GM21390 (cell line): ENCODE data around the gene TNFAIP2.

Experiments used
- ATAC-seq: cut with Tn5 transposase; IDR thresholded peaks from one replicate; pipeline ENCODE4 v1.9.1; 2021; ENCODE audit not compliant: unreplicated experiment

TNFAIP2 gene

DNA sequence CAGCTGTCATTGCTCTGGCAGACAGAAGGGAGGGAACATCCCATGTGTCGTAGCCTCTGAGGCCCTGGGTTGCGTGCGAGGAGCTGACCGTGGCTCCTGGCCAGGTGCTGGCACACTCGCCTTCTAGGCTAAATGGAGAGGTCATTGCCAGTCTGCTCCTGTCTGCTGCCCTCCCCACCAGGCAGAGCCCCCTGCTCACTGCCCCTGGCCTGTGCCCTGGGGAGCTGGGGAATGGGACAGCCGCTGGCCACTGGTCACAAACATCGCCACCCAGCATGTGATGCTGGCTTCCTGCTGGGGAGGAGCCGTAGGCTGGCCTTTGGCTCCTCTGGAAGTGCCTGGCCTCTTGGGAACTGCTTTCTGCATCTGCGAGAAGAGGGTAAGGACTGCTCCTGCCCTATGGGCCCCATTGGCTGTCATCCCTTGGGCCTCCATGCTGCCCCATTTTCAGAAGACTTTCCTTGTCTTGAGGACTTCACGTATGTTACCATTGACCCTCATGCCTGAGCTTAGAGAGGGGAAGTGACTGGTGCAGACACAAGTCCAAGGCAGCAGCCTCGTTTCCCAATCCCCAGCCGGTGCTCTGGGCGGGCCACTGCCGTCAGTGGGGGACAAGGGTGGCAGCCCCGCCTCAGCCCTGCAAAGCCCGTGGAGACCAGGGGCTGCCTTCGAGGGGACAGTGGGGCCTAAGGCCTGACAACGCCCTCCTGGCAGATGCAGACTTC lies 2.0 kb upstream of the TNFAIP2 start:
- no peak for ATAC-seq

DNA sequence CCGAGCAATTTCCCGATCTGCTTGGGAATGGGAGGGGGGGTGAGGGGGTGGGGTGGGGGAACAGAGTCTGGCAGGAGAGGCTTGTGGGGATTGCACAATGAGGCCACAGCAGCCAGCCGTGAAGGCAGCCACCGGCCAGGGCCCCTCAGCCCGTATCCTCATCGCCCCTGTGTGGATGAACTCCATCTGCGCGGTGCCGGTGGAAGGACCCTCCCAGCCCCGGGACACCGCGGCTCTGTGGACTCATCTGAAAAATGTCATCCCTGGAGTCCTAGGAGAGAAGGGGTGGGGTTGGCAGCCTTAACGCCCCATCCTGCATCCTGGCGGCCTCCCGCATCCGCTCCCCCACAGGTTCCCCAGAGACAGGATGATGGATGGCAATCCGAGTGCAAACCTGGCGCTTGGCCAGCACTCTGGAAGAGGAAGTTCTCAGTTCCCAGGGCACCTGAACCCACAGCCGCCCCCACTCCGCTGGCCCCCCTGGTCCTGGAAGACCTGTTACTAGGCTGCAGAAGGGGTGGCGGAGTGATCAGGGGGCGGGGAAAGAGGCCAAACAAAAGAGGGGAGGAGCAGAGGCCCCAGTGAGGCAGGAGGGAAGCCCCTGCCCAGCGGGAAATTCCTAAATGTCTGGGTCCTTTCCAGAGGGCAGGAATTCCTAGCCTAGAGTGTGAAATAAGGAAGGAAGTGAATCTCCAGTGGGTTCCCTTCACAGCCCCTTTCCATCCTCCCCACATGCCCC lies 1.2 kb upstream of the TNFAIP2 start:
- no peak for ATAC-seq

DNA sequence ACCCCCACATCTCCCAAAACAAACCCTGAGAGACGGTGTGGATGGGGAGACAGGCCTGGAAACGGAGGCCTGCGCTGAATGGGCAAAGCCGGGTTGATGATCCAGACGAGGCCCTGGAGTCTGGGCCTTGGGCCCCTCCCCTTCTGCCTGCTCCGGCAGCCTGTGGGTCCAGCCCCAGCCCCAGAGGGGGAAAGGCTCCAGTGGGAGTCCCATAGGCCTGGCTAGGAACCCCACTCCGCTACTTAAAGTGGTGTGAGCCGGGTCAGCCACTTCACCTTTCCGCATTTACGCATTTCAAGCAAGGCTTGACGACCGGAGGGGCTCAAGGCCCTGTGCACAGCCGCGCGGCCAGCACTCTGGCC lies 695 bp upstream of the TNFAIP2 start:
- no peak for ATAC-seq

DNA sequence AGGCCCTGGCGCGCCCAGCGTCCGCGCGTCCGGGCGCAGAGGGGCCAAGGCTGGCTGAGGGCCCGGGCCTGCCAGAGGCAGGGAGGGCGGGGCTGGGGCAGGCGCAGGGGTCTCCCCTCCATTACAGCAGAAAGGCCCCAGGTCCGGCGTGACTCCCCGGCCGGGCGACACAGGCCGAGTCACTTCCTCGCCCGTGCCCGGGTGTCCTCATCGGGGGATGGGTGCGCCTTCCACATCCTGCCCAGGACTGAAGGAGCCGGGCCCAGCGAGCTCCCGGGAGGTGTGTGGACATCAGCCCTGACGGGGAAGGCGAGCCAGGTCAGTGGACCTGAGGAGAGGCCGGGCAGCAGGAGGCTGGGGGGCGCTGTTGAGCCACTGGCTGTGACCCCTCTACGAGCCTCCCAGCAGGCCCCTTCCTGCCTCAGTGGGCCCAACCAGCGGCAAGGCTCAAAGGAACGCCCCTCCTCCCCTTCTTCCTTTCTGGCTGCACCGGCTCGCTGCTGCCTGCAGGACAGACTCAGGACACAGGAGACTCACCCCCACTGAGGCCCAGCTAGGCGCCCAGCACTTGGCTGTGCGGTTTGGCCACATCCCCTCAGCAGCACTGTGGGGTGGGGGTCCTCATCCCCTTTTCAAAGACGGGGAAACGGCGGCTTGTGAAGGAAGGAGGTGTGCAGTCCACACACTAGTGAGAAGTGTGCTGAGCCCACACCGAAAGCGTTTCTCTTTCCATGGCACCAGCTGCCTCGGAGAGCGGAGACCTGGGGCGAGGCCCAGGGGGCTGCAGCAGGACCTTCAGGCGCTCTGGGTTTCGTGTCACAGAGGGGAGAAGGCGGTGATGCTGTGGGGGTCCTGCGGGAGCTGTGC lies 606 bp downstream of the TNFAIP2 start:
- no peak for ATAC-seq

DNA sequence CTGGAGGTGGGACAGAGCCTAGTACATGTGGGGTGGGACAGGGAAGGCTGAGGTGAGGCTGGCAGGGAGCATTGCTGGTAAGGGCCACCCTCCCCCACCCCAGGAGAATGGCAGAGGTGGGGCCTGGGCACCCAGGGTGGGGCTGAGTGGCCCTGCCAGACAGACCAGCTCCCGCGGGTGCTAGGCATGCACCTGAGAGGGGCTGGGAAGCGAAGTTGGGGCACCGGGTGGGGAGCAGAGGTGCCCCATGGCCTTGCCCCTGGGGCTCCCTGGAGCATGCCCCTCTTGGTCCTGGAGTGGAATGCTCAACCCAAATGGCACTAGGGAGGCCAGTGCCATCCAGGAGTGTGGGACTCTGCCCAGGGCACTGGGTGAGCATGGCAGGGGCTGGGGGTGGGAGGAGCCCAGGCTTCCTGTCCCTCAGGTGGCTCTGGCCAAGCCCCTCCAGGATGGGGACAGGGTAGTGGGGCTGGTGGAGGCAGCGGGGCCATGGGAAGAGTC lies 1.3 kb downstream of the TNFAIP2 start:
- ATAC-seq, result no peak

DNA sequence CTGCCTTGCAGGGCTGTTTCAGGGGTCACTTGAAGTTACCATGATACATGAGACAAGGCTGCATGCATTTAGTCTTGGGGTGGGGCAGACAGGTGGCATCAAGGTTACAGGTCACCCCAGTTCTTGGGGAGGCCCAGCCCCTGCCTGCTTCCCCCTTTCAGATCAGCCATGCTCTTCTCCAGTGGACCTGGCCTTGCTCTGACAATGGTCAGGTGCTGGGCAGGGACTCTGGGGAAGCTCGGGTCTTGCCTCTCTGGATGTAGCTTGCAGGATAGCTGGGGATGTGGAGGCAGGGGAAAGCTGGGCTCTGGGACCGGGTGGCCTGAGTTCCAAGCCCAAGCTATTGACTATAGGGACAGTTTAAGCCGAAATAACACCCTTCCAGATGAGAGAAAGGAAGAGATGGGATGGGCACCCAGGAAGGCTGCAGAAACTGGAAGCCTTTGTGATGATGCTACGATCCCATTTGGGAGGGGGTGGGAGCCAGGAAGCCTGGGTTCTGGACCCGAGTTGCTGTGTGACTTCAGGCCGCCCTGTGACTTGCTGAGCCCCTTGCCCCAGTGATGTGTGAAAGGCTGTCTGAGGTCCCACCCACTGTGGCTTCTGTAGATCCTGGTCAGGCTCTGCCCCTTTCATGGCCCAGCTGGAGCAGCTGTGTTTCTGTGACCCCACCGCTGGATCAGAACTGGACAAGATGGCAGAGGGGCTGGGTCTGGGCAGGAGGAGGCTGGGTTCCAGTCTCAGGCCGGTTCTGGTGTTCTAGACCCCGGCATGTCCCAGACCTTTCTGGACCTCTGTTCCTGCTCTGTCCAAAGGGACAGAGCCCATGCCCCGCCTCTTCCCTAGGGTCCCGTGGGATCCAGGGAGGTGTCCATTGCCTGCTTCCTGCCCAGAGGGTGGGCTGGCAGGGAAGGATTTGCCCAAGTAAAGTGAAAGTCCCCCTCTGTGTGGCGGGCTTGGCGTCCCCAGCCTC lies 2.1 kb downstream of the TNFAIP2 start:
- ATAC-seq, result no peak

DNA sequence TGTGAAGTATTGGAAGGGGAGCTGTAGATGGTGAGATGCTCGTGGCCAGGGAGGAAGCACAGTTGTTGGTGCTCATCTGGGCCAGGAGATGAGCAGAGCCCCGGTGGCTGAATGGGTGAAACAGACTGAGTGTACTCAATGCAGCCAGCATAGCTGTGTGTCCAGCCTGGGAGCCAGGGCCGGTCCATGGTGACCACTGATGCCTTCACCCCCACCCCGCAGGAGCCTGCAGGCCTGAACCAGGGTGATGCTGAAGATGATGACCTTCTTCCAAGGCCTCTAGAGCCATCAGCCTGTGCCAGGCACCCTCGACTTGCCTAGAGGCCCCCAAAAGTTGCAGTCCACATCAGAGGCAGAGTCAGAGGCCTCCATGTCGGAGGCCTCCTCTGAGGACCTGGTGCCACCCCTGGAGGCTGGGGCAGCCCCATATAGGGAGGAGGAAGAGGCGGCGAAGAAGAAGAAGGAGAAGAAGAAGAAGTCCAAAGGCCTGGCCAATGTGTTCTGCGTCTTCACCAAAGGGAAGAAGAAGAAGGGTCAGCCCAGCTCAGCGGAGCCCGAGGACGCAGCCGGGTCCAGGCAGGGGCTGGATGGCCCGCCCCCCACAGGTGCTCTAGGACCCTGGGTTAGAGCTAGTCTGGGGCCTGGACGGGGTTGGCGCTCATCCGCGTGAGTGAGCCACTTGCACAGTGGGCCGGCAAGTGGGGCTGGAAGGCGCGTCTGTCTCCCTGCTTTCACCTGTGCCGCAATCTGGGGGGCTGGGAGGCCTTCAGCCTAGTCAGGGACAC lies 3.0 kb downstream of the TNFAIP2 start:
- no peak for ATAC-seq

DNA sequence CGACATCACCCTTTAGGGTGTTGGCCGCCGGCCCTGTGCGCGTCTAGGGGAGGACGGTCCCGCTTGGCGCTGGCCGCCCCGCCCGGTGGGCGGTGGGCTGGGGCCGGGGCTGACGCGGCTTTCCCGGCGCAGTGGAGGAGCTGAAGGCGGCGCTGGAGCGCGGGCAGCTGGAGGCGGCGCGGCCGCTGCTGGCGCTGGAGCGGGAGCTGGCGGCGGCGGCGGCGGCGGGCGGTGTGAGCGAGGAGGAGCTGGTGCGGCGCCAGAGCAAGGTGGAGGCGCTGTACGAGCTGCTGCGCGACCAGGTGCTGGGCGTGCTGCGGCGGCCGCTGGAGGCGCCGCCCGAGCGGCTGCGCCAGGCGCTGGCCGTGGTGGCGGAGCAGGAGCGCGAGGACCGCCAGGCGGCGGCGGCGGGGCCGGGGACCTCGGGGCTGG lies 3.6 kb downstream of the TNFAIP2 start:
- ATAC-seq, result no peak

DNA sequence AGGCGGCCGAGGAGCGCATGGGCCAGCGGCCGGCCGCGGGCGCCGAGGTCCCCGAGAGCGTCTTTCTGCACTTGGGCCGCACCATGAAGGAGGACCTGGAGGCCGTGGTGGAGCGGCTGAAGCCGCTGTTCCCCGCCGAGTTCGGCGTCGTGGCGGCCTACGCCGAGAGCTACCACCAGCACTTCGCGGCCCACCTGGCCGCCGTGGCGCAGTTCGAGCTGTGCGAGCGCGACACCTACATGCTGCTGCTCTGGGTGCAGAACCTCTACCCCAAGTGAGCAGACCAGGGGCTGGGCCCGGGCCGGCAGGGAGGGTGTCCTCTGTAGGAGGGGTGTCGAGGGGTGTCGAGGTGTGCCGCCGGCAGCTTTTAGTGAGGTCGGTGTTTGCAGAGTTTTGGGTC lies 4.1 kb downstream of the TNFAIP2 start:
- ATAC-seq, result no peak

DNA sequence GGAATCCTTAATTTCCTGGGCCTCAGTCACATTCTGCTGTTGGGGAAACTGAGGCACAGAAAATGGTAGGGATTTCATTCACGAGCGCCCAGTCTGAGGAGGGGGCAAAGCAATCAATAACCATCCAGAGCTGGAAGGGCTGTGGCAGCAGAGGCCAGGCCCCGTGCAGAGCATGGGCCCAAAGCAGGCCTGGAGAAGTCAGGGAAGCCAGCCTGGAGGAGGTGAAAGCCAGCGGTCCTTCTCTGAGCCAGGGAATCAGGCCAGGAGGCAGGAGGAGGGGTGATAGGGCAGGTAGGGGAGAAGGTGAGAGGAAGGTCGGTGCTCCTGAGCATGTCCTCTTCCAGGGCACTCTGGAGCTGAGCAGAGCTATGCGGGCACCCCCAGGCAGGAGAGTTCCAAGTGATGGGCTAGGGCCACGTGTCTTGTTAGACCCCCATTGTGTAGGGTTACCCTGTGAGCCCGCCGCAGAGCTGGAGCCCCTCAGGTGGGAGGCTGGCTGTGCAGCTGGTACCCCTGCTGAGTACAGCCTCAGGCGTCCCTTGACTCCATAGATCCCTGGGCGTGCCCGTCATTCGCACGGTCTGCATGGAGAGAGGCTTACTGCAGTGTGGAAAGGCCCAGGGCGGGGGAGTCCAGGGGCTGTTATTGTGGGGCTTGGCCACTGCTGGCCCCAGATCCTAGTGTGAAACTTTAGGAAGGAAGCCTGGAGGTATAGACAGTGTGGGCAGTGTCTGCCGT lies 4.8 kb downstream of the TNFAIP2 start:
- ATAC-seq, result no peak

DNA sequence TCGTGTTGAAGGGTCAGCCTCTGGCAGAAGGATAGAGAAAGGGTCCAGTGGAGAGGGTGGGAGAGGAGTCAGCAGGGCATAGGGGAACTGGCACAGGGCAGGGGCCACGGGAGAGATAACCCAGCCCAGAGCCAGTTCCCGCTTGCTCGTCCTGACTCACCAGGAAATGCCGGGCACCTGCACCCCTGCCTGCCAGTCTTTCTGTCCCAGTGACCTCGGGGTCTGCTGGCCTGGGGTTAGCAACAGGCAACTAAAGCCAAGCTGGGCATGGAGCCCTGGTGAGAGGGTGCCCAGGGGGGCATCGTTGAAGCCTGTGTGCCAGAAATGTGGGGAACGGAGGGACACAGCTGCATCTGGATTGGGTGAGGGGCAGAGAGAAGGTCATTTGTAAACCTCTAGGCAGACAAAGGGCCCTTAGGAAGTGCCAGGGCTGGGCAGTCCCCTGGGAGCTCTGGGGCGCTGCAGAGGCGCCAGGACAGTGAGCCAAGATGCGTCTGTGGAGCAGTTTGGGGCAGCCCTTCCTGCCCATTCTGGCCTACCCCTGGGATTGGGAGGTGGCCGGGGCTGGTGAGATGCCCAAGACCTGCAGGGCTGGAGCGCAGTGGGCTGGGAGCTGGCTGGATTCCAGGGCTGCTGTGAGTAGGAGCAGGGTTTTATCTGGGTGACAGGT lies 5.5 kb downstream of the TNFAIP2 start:
- no peak for ATAC-seq

DNA sequence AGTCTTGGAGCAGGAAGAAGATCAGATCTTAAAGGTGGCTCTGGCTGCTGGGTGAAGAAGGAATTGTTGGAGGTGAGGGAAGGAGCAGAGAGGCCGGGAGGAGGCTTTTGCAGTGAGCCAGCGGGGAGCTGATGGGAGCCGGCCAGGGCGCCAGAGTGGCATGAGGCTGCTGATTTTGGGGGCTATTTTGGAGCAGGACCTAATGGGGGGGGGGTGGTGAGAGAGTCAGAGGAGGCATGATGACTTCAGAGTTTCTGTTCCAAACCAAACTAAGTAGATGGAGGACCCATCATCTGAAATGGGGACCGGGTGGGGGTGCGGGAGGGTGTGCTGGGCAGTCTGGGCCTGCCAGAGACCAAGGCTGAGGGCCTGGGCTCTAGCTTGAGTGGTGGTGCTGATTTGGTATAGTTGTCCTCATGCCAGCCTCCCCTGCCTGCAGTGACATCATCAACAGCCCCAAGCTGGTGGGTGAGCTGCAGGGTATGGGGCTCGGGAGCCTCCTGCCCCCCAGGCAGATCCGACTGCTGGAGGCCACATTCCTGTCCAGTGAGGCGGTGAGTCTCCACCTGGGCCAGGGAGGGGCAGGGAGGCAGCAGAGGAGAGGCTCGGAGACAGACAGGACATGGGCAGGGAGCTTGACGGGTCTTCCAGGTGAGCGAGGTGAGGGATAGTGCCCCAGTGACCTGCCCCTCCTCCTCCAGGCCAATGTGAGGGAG lies 6.2 kb downstream of the TNFAIP2 start:
- no peak for ATAC-seq

DNA sequence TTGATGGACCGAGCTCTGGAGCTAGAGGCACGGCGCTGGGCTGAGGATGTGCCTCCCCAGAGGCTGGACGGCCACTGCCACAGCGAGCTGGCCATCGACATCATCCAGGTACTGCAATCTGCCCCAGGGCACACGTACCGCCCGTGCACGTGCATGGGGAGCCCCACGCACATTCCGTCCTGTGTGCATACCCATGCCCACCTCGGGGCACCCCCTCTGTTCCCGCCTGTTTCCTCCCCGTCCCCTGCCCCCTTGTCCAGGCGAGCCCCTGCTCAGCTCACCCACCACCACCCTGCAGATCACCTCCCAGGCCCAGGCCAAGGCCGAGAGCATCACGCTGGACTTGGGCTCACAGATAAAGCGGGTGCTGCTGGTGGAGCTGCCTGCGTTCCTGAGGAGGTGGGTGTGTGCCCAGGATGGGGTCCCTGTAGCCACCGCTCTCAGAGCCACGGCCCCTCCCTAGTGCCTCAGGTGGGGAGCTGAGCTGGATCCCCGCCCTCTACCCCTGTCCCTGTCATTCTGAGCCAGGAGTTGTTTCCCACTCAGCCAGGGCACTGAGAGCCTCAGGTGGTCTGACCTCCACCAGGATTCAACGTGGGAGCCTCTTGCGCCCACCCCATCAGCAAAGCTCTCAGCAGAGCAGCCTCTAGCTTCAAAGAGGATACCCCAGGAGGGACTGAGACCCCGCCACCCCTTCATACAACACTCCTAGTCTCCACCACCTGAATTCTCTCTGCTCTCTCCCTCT lies 6.9 kb downstream of the TNFAIP2 start:
- no peak for ATAC-seq

DNA sequence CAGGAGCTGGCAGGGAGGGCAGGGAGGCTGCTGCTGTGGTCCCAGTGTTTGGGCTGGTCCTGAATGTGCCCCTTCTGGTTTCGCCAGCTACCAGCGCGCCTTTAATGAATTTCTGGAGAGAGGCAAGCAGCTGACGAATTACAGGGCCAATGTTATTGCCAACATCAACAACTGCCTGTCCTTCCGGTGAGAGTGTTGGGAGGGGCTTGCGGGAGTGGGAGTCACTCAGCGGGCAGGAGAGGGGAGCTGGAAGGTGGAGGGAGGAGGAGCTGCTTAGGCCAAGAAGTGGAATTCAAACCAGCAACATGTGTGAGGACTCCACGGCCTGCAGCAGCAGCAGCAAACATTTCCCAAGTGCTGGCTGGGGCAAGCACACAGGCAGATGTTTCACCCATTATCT lies 7.7 kb downstream of the TNFAIP2 start:
- no peak for ATAC-seq

DNA sequence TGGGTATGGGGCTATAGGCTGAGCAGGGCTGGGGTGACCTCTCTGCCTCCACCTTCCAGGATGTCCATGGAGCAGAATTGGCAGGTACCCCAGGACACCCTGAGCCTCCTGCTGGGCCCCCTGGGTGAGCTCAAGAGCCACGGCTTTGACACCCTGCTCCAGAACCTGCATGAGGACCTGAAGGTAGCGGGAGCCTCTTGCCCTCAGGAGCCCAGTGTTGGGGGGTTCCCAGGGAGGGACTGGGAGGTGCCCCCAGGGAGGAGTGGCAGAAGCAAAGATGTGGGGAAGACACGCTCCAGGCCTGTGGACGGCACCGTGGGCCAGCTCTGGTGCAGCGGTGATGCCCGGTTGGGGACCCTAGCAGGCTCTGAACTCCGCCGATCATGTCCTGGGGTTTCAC lies 8.3 kb downstream of the TNFAIP2 start:
- ATAC-seq, result no peak

DNA sequence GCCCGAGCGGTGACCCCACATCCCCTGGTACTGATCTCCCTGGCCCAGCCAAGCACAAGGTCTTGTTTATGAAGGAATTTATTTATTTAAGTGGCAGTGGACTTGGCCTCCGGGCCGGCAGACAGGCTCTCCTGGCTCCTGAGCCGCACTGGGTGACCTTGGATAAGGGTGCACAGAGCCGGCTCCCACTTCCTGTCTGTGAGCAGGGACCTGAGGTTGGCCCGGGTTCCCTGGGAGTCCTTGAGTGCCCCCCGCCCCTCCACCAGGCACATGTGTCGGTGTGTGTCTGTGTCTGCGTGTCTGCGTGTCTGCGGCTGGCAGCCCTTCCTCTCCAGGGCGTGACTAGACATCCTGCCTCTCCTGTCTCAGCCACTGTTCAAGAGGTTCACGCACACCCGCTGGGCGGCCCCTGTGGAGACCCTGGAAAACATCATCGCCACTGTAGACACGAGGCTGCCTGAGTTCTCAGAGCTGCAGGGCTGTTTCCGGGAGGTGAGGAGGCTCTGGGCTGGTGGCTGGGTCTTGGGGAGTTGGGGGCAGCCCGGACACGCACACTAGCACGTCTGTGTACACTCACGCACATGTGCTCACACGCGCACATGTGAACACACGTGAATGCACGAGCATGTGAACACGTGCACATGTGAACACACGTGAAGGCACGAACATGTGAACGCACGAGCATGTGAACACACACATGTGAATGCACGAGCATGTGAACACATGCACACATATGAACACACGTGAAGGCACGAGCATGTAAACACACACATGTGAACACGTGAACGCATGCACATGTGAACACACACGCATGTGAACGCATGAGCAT lies 9.3 kb downstream of the TNFAIP2 start:
- ATAC-seq, result no peak
